NB4 (cell line): Measurements from ENCODE around the gene SEL1L2.

Experiments
- POLR2A ChIP-seq: IDR thresholded peaks from 2 replicates; pipeline ENCODE4 v1.6.1; 2011; ENCODE audit warnings: mild to moderate bottlenecking; ENCODE audit not compliant: insufficient read length; ENCODE audit errors: extremely low read depth
- TF ChIP-seq, protein P1 (sequence below): IDR thresholded peaks from one replicate; pipeline ENCODE4 v1.5.1; 2012; ENCODE audit warnings: low read depth, low read length
- TF ChIP-seq, protein P2 (sequence below): IDR thresholded peaks from 2 replicates; pipeline ENCODE4 v1.6.1; 2011; ENCODE audit warnings: low read depth, low read length

DNA sequence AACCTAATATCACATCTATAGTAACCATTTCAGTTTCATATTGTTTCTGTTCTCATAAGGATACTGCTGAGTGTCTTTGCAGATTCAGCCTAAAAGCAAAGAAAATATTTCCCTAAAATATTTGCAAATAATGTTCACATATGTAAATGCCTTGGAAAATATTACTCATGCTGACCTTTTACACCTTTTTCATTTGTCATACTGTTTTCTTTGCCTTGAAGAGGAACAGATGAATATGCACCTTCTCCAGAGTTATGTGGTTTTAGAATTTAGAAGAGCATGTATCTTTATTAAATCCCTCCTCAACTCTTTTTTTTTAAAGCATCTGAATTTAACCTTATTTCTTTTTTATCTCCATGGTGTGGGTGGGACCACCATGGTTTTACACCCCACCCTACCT, 173.1 kb downstream of the SEL1L2 start:
- TF ChIP-seq POLR2A: no peak
- TF ChIP-seq, protein P1, sequence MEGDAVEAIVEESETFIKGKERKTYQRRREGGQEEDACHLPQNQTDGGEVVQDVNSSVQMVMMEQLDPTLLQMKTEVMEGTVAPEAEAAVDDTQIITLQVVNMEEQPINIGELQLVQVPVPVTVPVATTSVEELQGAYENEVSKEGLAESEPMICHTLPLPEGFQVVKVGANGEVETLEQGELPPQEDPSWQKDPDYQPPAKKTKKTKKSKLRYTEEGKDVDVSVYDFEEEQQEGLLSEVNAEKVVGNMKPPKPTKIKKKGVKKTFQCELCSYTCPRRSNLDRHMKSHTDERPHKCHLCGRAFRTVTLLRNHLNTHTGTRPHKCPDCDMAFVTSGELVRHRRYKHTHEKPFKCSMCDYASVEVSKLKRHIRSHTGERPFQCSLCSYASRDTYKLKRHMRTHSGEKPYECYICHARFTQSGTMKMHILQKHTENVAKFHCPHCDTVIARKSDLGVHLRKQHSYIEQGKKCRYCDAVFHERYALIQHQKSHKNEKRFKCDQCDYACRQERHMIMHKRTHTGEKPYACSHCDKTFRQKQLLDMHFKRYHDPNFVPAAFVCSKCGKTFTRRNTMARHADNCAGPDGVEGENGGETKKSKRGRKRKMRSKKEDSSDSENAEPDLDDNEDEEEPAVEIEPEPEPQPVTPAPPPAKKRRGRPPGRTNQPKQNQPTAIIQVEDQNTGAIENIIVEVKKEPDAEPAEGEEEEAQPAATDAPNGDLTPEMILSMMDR: no peak
- TF ChIP-seq, protein P2, sequence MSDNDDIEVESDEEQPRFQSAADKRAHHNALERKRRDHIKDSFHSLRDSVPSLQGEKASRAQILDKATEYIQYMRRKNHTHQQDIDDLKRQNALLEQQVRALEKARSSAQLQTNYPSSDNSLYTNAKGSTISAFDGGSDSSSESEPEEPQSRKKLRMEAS: no peak
